ENCODE measurements around the gene FIGNL1. TPM values are rescaled to one million over a fixed set of nuclear protein-coding genes. Genes with fewer than 3 reads are reported as not detected.
A peak's percentile ranks its signal among the peaks of the same experiment; 100 is the strongest.
"Not testable (repeated sequence)": the region's sequence is repeated elsewhere in the genome, so short reads cannot be mapped to it uniquely, and the experiment has no call there.

FIGNL1 gene
- total RNA-seq, 2 donors from 2014 or later: 28.7 to 41.1 TPM

GRCh38 chr7:50463035-50463434, 12.9 kb upstream of the FIGNL1 start:
- Mint-ChIP-seq H3K4me3 (no peak overlapping the region), H3K4me1 (ENCODE audit: low read depth in 2 of 2) (peaks cover 6 to 8% of the 10 kb centered on the region in 2 donors), H3K27me3 (peaks cover 8 to 9% of the 10 kb centered on the region in 2 donors), H3K36me3 (no peaks in the 10 kb centered on the region), H3K27ac (no peak overlapping the region), H3K9me3 (no peaks in the 10 kb centered on the region)
- DNase-seq (ENCODE audit: low spot score) (no peak), ATAC-seq (no peak)

GRCh38 chr7:50462361-50462760, 12.2 kb upstream of the FIGNL1 start:
- Mint-ChIP-seq H3K27ac (no peak overlapping the region), H3K4me1 (ENCODE audit: low read depth in 2 of 2) (peaks cover under 1 to 2% of the 10 kb centered on the region in 2 donors), H3K27me3 (peaks cover 9 to 15% of the 10 kb centered on the region in 2 donors), H3K36me3 (no peaks in the 10 kb centered on the region), H3K9me3 (no peaks in the 10 kb centered on the region), H3K4me3 (no peak overlapping the region)
- ATAC-seq (no peak), DNase-seq (ENCODE audit: low spot score) (no peak)

GRCh38 chr7:50461695-50462094, 11.5 kb upstream of the FIGNL1 start:
- Mint-ChIP-seq H3K9me3 (no peaks in the 10 kb centered on the region), H3K27me3 (peaks cover 10 to 15% of the 10 kb centered on the region in 2 donors), H3K4me1 (ENCODE audit: low read depth in 2 of 2) (no peaks in the 10 kb centered on the region), H3K27ac (no peak overlapping the region), H3K36me3 (no peaks in the 10 kb centered on the region), H3K4me3 (no peak overlapping the region)
- DNase-seq (ENCODE audit: low spot score): no peak
- no peak for ATAC-seq

GRCh38 chr7:50459183-50459582, 9.0 kb upstream of the FIGNL1 start:
- H3K27ac Mint-ChIP-seq; H3K4me1 Mint-ChIP-seq (ENCODE audit: low read depth in 2 of 2); DNase-seq (ENCODE audit: low spot score); H3K9me3 Mint-ChIP-seq; H3K36me3 Mint-ChIP-seq; H3K4me3 Mint-ChIP-seq; ATAC-seq: not testable (repeated sequence)
- H3K27me3 Mint-ChIP-seq: peaks cover 15 to 16% of the 10 kb centered on the region in 2 donors

GRCh38 chr7:50458651-50459050, 8.5 kb upstream of the FIGNL1 start:
- ATAC-seq; H3K9me3 Mint-ChIP-seq; DNase-seq (ENCODE audit: low spot score); H3K36me3 Mint-ChIP-seq; H3K4me1 Mint-ChIP-seq (ENCODE audit: low read depth in 2 of 2); H3K27ac Mint-ChIP-seq; H3K4me3 Mint-ChIP-seq: not testable (repeated sequence)
- H3K27me3 Mint-ChIP-seq: peaks cover 17% of the 10 kb centered on the region in 2 donors

GRCh38 chr7:50456371-50457123, 6.4 kb upstream of the FIGNL1 start:
- Mint-ChIP-seq H3K4me3 (no peak overlapping the region), H3K27me3 (peaks cover 20 to 23% of the 10 kb centered on the region in 2 donors), H3K36me3 (no peaks in the 10 kb centered on the region), H3K27ac (no peak overlapping the region), H3K9me3 (no peaks in the 10 kb centered on the region), H3K4me1 (ENCODE audit: low read depth in 2 of 2) (no peaks in the 10 kb centered on the region)
- no peak for ATAC-seq
- no peak for DNase-seq (ENCODE audit: low spot score)

GRCh38 chr7:50455658-50456057, 5.5 kb upstream of the FIGNL1 start:
- Mint-ChIP-seq H3K36me3 (no peaks in the 10 kb centered on the region), H3K9me3 (no peaks in the 10 kb centered on the region), H3K4me1 (ENCODE audit: low read depth in 2 of 2) (peaks cover 0 to 5% of the 10 kb centered on the region in 2 donors), H3K4me3 (no peak overlapping the region), H3K27me3 (peaks cover 20 to 23% of the 10 kb centered on the region in 2 donors), H3K27ac (no peak overlapping the region)
- no peak for ATAC-seq
- no peak for DNase-seq (ENCODE audit: low spot score)

- Mint-ChIP-seq H3K27me3 (peaks cover 20 to 23% of the 10 kb centered on the region in 2 donors), H3K4me1 (ENCODE audit: low read depth in 2 of 2) (peaks cover 3 to 5% of the 10 kb centered on the region in 2 donors), H3K36me3 (no peaks in the 10 kb centered on the region), H3K9me3 (no peaks in the 10 kb centered on the region), H3K27ac (no peak overlapping the region), H3K4me3 (no peak overlapping the region)
- DNase-seq (ENCODE audit: low spot score): no peak
- no peak for ATAC-seq
These were observed 4.8 kb upstream of the FIGNL1 start for GRCh38 chr7:50454968-50455367.

GRCh38 chr7:50450590-50451032, 461 bp upstream of the FIGNL1 start:
- Mint-ChIP-seq H3K27ac (peak overlapping the region; percentile 32 to 49), H3K4me1 (ENCODE audit: low read depth in 2 of 2) (peaks cover 10 to 25% of the 10 kb centered on the region in 2 donors), H3K36me3 (peaks cover 15% of the 10 kb centered on the region), H3K9me3 (no peaks in the 10 kb centered on the region), H3K27me3 (peaks cover 10 to 11% of the 10 kb centered on the region in 2 donors), H3K4me3 (peak overlapping the region; percentile 69)
- DNase-seq (ENCODE audit: low spot score): no peak
- peak; percentile 7 to 9 for ATAC-seq

GRCh38 chr7:50449501-50449880, 659 bp downstream of the FIGNL1 start:
- Mint-ChIP-seq H3K27me3 (peaks cover 7 to 8% of the 10 kb centered on the region in 2 donors), H3K9me3 (no peaks in the 10 kb centered on the region), H3K4me1 (ENCODE audit: low read depth in 2 of 2) (peaks cover 10 to 25% of the 10 kb centered on the region in 2 donors), H3K36me3 (peaks cover 19% of the 10 kb centered on the region), H3K27ac (peak overlapping the region; percentile 32 to 49), H3K4me3 (peak overlapping the region; percentile 69)
- no peak for ATAC-seq
- no peak for DNase-seq (ENCODE audit: low spot score)

- Mint-ChIP-seq H3K4me3 (peak overlapping the region; percentile 69), H3K36me3 (peaks cover 19% of the 10 kb centered on the region), H3K4me1 (ENCODE audit: low read depth in 2 of 2) (peaks cover 10 to 31% of the 10 kb centered on the region in 2 donors), H3K9me3 (no peaks in the 10 kb centered on the region), H3K27ac (peak overlapping the region; percentile 32 to 49), H3K27me3 (peaks cover 7 to 8% of the 10 kb centered on the region in 2 donors)
- no peak for DNase-seq (ENCODE audit: low spot score)
- ATAC-seq: peak in 1 of 2 donors; percentile 10
These were observed 1.3 kb downstream of the FIGNL1 start for GRCh38 chr7:50448823-50449222.

GRCh38 chr7:50446542-50446960, 3.6 kb downstream of the FIGNL1 start:
- peak overlapping the region in 1 of 2 donors; percentile 4 for H3K27ac Mint-ChIP-seq
- H3K4me1 Mint-ChIP-seq (ENCODE audit: low read depth in 2 of 2): peaks cover 10 to 32% of the 10 kb centered on the region in 2 donors
- H3K9me3 Mint-ChIP-seq: no peaks in the 10 kb centered on the region
- peaks cover 25% of the 10 kb centered on the region for H3K36me3 Mint-ChIP-seq
- peak overlapping the region; percentile 43 for H3K4me3 Mint-ChIP-seq
- no peaks in the 10 kb centered on the region for H3K27me3 Mint-ChIP-seq
- DNase-seq (ENCODE audit: low spot score) (no peak), ATAC-seq (peak in 1 of 2 donors; percentile 25)

- ATAC-seq (no peak), DNase-seq (ENCODE audit: low spot score) (no peak)
- Mint-ChIP-seq H3K36me3 (peaks cover 15% of the 10 kb centered on the region), H3K27ac (no peak overlapping the region), H3K27me3 (no peaks in the 10 kb centered on the region), H3K4me3 (no peak overlapping the region), H3K9me3 (no peaks in the 10 kb centered on the region), H3K4me1 (ENCODE audit: low read depth in 2 of 2) (peaks cover 0 to 4% of the 10 kb centered on the region in 2 donors)
These were observed 13.9 kb downstream of the FIGNL1 start for GRCh38 chr7:50436133-50436806.

- H3K4me1 Mint-ChIP-seq (ENCODE audit: low read depth in 2 of 2): peaks cover 0 to 2% of the 10 kb centered on the region in 2 donors
- no peaks in the 10 kb centered on the region for H3K9me3 Mint-ChIP-seq
- no peaks in the 10 kb centered on the region for H3K36me3 Mint-ChIP-seq
- no peaks in the 10 kb centered on the region for H3K27me3 Mint-ChIP-seq
- H3K27ac Mint-ChIP-seq: no peak overlapping the region
- DNase-seq (ENCODE audit: low spot score) (no peak), ATAC-seq (no peak)
- no peak overlapping the region for H3K4me3 Mint-ChIP-seq
These were observed 18.3 kb downstream of the FIGNL1 start for GRCh38 chr7:50431722-50432305.
